ENCODE results near the gene DAP. TPM values are rescaled to one million over a fixed set of nuclear protein-coding genes. Genes with fewer than 3 reads are reported as not detected.

DAP gene
- total and polyA plus RNA-seq, 10 of the 15 experiments (the other 5 are each of a cell fraction or from before 2014, with no cell fraction given): 12.9 to 130 (median 49.9) TPM

GRCh38 chr5:10635867-10636350, 125.1 kb downstream of the DAP start (continued):
- TF ChIP-seq PRDM15 (CRISPR knock-in tag; IDR thresholded peaks at IDR 0.05) (no peak), TCF3 (IDR thresholded peaks at IDR 0.05; ENCODE audit: borderline replicate concordance, insufficient read depth, low read depth, low read length) (peak; percentile 67; the same call in 1 of the 2 replicates), RELB (IDR thresholded peaks at IDR 0.05; ENCODE audit: low read depth) (no peak; the same call in 1 of the 2 replicates)

GRCh38 chr5:10635257-10635866, 125.7 kb downstream of the DAP start:
- ATAC-seq (peak; percentile 66), DNase-seq (ENCODE audit: low read depth, low spot score) (peak; percentile 94), FAIRE-seq (peak; percentile 57)
- H3K4me3 ChIP-seq: peak overlapping the region; percentile 51
- no peaks in the 10 kb centered on the region for H3K27me3 ChIP-seq (replicated peaks in 1 of 2; ENCODE audit: control insufficient read depth in 2 of 2, insufficient read depth in 2 of 2, low read length in 1 of 2)
- SMC1A ChIA-PET (ENCODE audit: uncharacterized antibody, unreplicated experiment): interaction anchor here (1.0 to 6.5 kb wide), 16 partner anchors 8 to 183 kb away, joined by 3 to 90 read pairs (median 6); no protein-coding TSS in a partner anchor
- peak overlapping the region; percentile 69 for H3K4me2 ChIP-seq (ENCODE audit: control insufficient read depth, insufficient read depth)
- no peaks in the 10 kb centered on the region for H4K20me1 ChIP-seq (ENCODE audit: control insufficient read depth, insufficient read depth)
- CTCF ChIA-PET: interaction anchor here (0.8 to 5.2 kb wide), 13 partner anchors 7 to 183 kb away, joined by 3 to 34 read pairs (median 5); no protein-coding TSS in a partner anchor
- H2AFZ ChIP-seq (ENCODE audit: control insufficient read depth, low read depth, low read length): no peak overlapping the region
- in situ Hi-C loops (cut with MboI): no loop called here
- under 1% methylated on average over 10 of the region's 10 CpGs for WGBS (ENCODE audit: insufficient coverage, insufficient replicate concordance, low lambda C conversion rate, missing lambda C conversion rate)
- no TSS peak for BruUV-seq (replicated peaks)
- intact Hi-C loops (cut with micrococcal nuclease; ENCODE audit: unreplicated experiment): loop anchor here (1.0 kb wide), 2 partner anchors 50 to 54 kb away; no protein-coding TSS in a partner anchor
- POLR2A ChIA-PET: interaction anchor here (0.6 to 4.9 kb wide), 11 partner anchors 10 to 282 kb away, joined by 3 to 39 read pairs (median 5); partner anchors contain the start of genes DAP and MARCHF6
- H3K36me3 ChIP-seq (ENCODE audit: control insufficient read depth in 2 of 2, insufficient read depth in 2 of 2, low read length in 1 of 2): peaks cover 14 to 16% of the 10 kb centered on the region in 2 experiments
- H3K9ac ChIP-seq (ENCODE audit: control insufficient read depth, insufficient read depth, low read length): peak overlapping the region; percentile 79
- H3K79me2 ChIP-seq (ENCODE audit: control insufficient read depth, insufficient read depth, low read length): peaks cover 67% of the 10 kb centered on the region
- peak overlapping the region; percentile 93 for H3K27ac ChIP-seq (ENCODE audit: control insufficient read depth, insufficient read depth)
- peaks cover 59% of the 10 kb centered on the region for H3K4me1 ChIP-seq (ENCODE audit: control insufficient read depth, insufficient read depth, low read length)
- RAD21 ChIA-PET (ENCODE audit: unreplicated experiment): interaction anchor here (0.8 to 6.7 kb wide), 16 partner anchors 8 to 74 kb away, joined by 3 to 93 read pairs (median 4); no protein-coding TSS in a partner anchor
- peaks cover 8% of the 10 kb centered on the region; the same call in 2 of the 3 replicates for H3K9me3 ChIP-seq (replicated peaks; ENCODE audit: control insufficient read depth, insufficient read depth, low read length)
- TF ChIP-seq CHD4 (IDR thresholded peaks at IDR 0.05) (no peak), SMAD5 (IDR thresholded peaks at IDR 0.05; ENCODE audit: low read depth) (peak; percentile 52; the same call in 1 of the 2 replicates), GATAD2B (conservative IDR thresholded peaks at IDR 0.05; ENCODE audit: low read depth) (peak; percentile 54; the same call in 1 of the 2 replicates), KAT2A (conservative IDR thresholded peaks at IDR 0.05; ENCODE audit: control insufficient read depth, low read depth, low read length) (no peak), SP1 (IDR thresholded peaks at IDR 0.05; ENCODE audit: low read depth, low read length) (peak; percentile 82), IKZF2 (IDR thresholded peaks at IDR 0.05) (peak; percentile 90 to 94), IRF3 (IDR thresholded peaks at IDR 0.05) (no peak)

Data from GM12878 (cell line).